HG03342 (cell line): ENCODE data around the gene ALG1.
"Not testable (repeated sequence)": the region's sequence is repeated elsewhere in the genome, so short reads cannot be mapped to it uniquely, and the experiment has no call there.

Source experiments
- ATAC-seq: cut with Tn5 transposase; IDR thresholded peaks from one replicate; pipeline ENCODE4 v1.9.1; 2021; ENCODE audit warnings: mild to moderate bottlenecking, moderate library complexity; ENCODE audit not compliant: unreplicated experiment

ALG1 gene

GRCh38 chr16:5097061-5097469 lies 25.4 kb downstream of the ALG1 start:
- ATAC-seq, result not testable (repeated sequence)

GRCh38 chr16:5097470-5098220 lies 26.0 kb downstream of the ALG1 start, which contains the start of gene EEF2KMT:
TSS of gene EEF2KMT (minus strand) at chr16:5097795. CDS start at chr16:5097739, 56 bp downstream.
- peak; percentile 95 for ATAC-seq

GRCh38 chr16:5098221-5099159 lies 26.8 kb downstream of the ALG1 start:
- peak; percentile 79 for ATAC-seq

- not testable (repeated sequence) for ATAC-seq
Observed at GRCh38 chr16:5099174-5099573, 27.5 kb downstream of the ALG1 start.

GRCh38 chr16:5103296-5104032 lies 31.8 kb downstream of the ALG1 start:
- not testable (repeated sequence) for ATAC-seq

GRCh38 chr16:5105039-5105438 lies 33.4 kb downstream of the ALG1 start:
- ATAC-seq, result not testable (repeated sequence)

- ATAC-seq, result no peak
Observed at GRCh38 chr16:5108505-5109158, 37.0 kb downstream of the ALG1 start.

GRCh38 chr16:5110933-5111332 lies 39.3 kb downstream of the ALG1 start:
- not testable (repeated sequence) for ATAC-seq

- not testable (repeated sequence) for ATAC-seq
Observed at GRCh38 chr16:5116780-5117295, 45.2 kb downstream of the ALG1 start.

- ATAC-seq, result not testable (repeated sequence)
Observed at GRCh38 chr16:5117300-5118087, 45.9 kb downstream of the ALG1 start.

GRCh38 chr16:5131467-5132004 lies 59.9 kb downstream of the ALG1 start:
- ATAC-seq, result not testable (repeated sequence)

- ATAC-seq, result not testable (repeated sequence)
Observed at GRCh38 chr16:5132915-5133600, 61.4 kb downstream of the ALG1 start.

GRCh38 chr16:5134739-5135452 lies 63.3 kb downstream of the ALG1 start:
- ATAC-seq, result not testable (repeated sequence)
